Psoas muscle (tissue), 8 donors: ENCODE results near the gene PHACTR2. TPM values are rescaled to one million over a fixed set of nuclear protein-coding genes. Genes with fewer than 3 reads are reported as not detected.

Experiments used
- ATAC-seq, 4 donors: fragments of 200-7000 bp; cut with Tn5 transposase; one replicate each; pipeline ENCODE4 v1.9.1; 2020; ENCODE audit warnings: moderate library complexity in 3 of 4, mild to moderate bottlenecking in 2 of 4
- DNase-seq, 2 donors: peaks; one replicate each; pipeline ENCODE4 v3.0.0-alpha.2; 2020
- H3K27ac ChIP-seq: fragments of 200-600 bp; one replicate; pipeline ENCODE4 v1.8.0; 2022
- H3K27me3 ChIP-seq, 3 donors: fragments of 200-600 bp in 1 of 3; one replicate each; pipeline versions ENCODE4 v1.6.1 to v1.8.0; 2013 to 2022; ENCODE audit warnings: low read length in 2 of 3, mild to moderate bottlenecking in 2 of 3, moderate library complexity in 1 of 3; ENCODE audit not compliant: insufficient read depth in 3 of 3
- H3K36me3 ChIP-seq, 2 donors: fragments of 200-600 bp in 1 of 2; one replicate each; pipeline versions ENCODE4 v1.6.1 to v1.8.0; 2013 to 2022; ENCODE audit warnings: low read depth in 1 of 2, mild to moderate bottlenecking in 1 of 2, moderate library complexity in 1 of 2; ENCODE audit not compliant: insufficient read depth in 1 of 2
- H3K4me1 ChIP-seq: fragments of 200-600 bp; one replicate; pipeline ENCODE4 v1.8.0; 2022
- H3K4me3 ChIP-seq: fragments of 200-600 bp; one replicate; pipeline ENCODE4 v1.8.0; 2022; ENCODE audit warnings: mild to moderate bottlenecking
- H3K9me3 ChIP-seq: fragments of 200-600 bp; one replicate; pipeline ENCODE4 v1.8.0; 2022
- CTCF ChIP-seq: fragments of 200-600 bp; IDR thresholded peaks from one replicate; pipeline ENCODE4 v1.8.0; 2022; ENCODE audit warnings: antibody characterized with exemption
- WGBS, 3 donors: extraction: QIAGEN DNeasy Blood & Tissue Kit; methylation state at CpG; one replicate each; pipeline versions ENCODE4 v1.1.6 to v1.1.7; 2013; 5-methylcytosine and 5-hydroxymethylcytosine counted together
- intact Hi-C, 2 donors: fragments of 100-400 bp; cut with DNase I; formaldehyde crosslinking; loops; one replicate each; pipeline versions ENCODE4 v1.11.0 to v1.14.2; 2022
- polyA plus RNA-seq, 3 donors: library from polyadenylated mRNA; stranded (reverse); fragments of 200-250 nt; gene quantifications; one replicate each; pipeline ENCODE4 v1.2.3, GENCODE V29; 2013
- total RNA-seq, 4 donors: library from RNA; stranded (reverse); fragmentation: NEBNext Ultra II Directional in 2 of 4; extraction: Animal tissue kit (Norgen Biotek cat#: 25700) in 2 of 4; gene quantifications; one replicate each; pipeline versions ENCODE4 v1.2.1 to v1.2.4, GENCODE V29; 2021 to 2023
- donor health status: healthy with polysubstance abuse.
- donor health status: DM: no; HTN: no; CAD: no; lungs with moderate emphysema.
- donor health status: Bipolar disorder and iron deficiency.
- donor health status: healthy.
- donor health status: DM: yes; HTN: yes; CAD: no.
- donor health status: DM: no; HTN: no; CAD: no.
- donor health status: DM: no; HTN: no; CAD: no.
- donor health status: DM: yes; HTN: yes; CAD: no.

The PHACTR2 gene
- total and polyA plus RNA-seq, 7 donors: 3.4 to 48.8 (median 30.0) TPM

GRCh38 chr6:143758551-143758950 is 80.8 kb downstream of the PHACTR2 start:
- Histone ChIP-seq H3K27ac (no peak overlapping the region), H3K27me3 (no peaks in the 10 kb centered on the region), H3K4me1 (no peaks in the 10 kb centered on the region), H3K9me3 (no peaks in the 10 kb centered on the region), H3K4me3 (no peak overlapping the region), H3K36me3 (peaks cover 0 to 27% of the 10 kb centered on the region in 2 donors)
- DNase-seq (no peak), ATAC-seq (no peak)
- intact Hi-C loops: no loop called here
- TF ChIP-seq CTCF: no peak

GRCh38 chr6:143759666-143760065 is 81.9 kb downstream of the PHACTR2 start:
- TF ChIP-seq CTCF: no peak
- H3K36me3 ChIP-seq: peaks cover 0 to 31% of the 10 kb centered on the region in 2 donors
- no peak overlapping the region for H3K27ac ChIP-seq
- H3K27me3 ChIP-seq: no peaks in the 10 kb centered on the region
- ATAC-seq: peak in 2 of 4 donors; percentile 33 to 53
- intact Hi-C loops: no loop called here
- H3K9me3 ChIP-seq: no peaks in the 10 kb centered on the region
- WGBS, 3 donors: 66 to 76% (median 72%) methylated on average over 3 of the region's 3 CpGs
- H3K4me1 ChIP-seq: no peaks in the 10 kb centered on the region
- no peak overlapping the region for H3K4me3 ChIP-seq
- no peak for DNase-seq

- no peaks in the 10 kb centered on the region for H3K27me3 ChIP-seq
- no peak for DNase-seq
- no peak for ATAC-seq
- H3K27ac ChIP-seq: no peak overlapping the region
- TF ChIP-seq CTCF: no peak
- H3K4me1 ChIP-seq: no peaks in the 10 kb centered on the region
- no peaks in the 10 kb centered on the region for H3K9me3 ChIP-seq
- no peak overlapping the region for H3K4me3 ChIP-seq
- peaks cover 3 to 45% of the 10 kb centered on the region in 2 donors for H3K36me3 ChIP-seq
- intact Hi-C loops: no loop called here
Observed at GRCh38 chr6:143761074-143761473, 83.3 kb downstream of the PHACTR2 start.

GRCh38 chr6:143762126-143762525 is 84.4 kb downstream of the PHACTR2 start:
- WGBS, 3 donors: 48 to 65% (median 53%) methylated on average over 3 of the region's 3 CpGs
- Histone ChIP-seq H3K36me3 (peaks cover 3 to 52% of the 10 kb centered on the region in 2 donors), H3K9me3 (no peaks in the 10 kb centered on the region), H3K27ac (no peak overlapping the region), H3K27me3 (no peaks in the 10 kb centered on the region), H3K4me1 (no peaks in the 10 kb centered on the region), H3K4me3 (no peak overlapping the region)
- no peak for TF ChIP-seq CTCF
- no peak for ATAC-seq
- no peak for DNase-seq
- intact Hi-C loops: no loop called here

- no peaks in the 10 kb centered on the region for H3K4me1 ChIP-seq
- DNase-seq (no peak), ATAC-seq (no peak)
- TF ChIP-seq CTCF: no peak
- intact Hi-C loops: no loop called here
- H3K27me3 ChIP-seq: no peaks in the 10 kb centered on the region
- H3K9me3 ChIP-seq: no peaks in the 10 kb centered on the region
- peaks cover 3 to 50% of the 10 kb centered on the region in 2 donors for H3K36me3 ChIP-seq
- WGBS, 3 donors: 88 to 93% (median 90%) methylated on average over 8 of the region's 8 CpGs
- H3K4me3 ChIP-seq: no peak overlapping the region
- H3K27ac ChIP-seq: no peak overlapping the region
Observed at GRCh38 chr6:143765422-143766184, 87.8 kb downstream of the PHACTR2 start.
